SU-DHL-6 (cell line): ENCODE data around the gene PON3.
A peak's percentile ranks its signal among the peaks of the same experiment; 100 is the strongest.

Source experiments
- H2AFZ ChIP-seq: fragments of 200-600 bp; sonication (generic); 2 replicates; pipeline ENCODE4 v1.6.1; 2014; ENCODE audit warnings: low read depth, mild to moderate bottlenecking, moderate library complexity, mixed read lengths, antibody characterized with exemption, low read length; ENCODE audit not compliant: severe bottlenecking
- H3F3A ChIP-seq: fragments of 200-600 bp; shearing (Covaris generic); 2 replicates; pipeline ENCODE4 v1.6.0; 2016; ENCODE audit warnings: antibody characterized with exemption, mild to moderate bottlenecking; ENCODE audit not compliant: insufficient read depth
- H3K27ac ChIP-seq: fragments of 200-600 bp; sonication (generic); 2 replicates; pipeline ENCODE4 v1.5.1; 2016; ENCODE audit warnings: low read depth, mild to moderate bottlenecking, low read length, moderate library complexity, mixed read lengths
- H3K27me3 ChIP-seq: fragments of 200-600 bp; sonication (generic), shearing (Covaris generic); 2 replicates; pipeline ENCODE4 v1.6.0; 2014; ENCODE audit warnings: mild to moderate bottlenecking, low read length
- H3K36me3 ChIP-seq: fragments of 200-600 bp; sonication (generic); 2 replicates; pipeline ENCODE4 v1.6.1; 2014; ENCODE audit warnings: mild to moderate bottlenecking, low read length, mixed read lengths
- H3K4me2 ChIP-seq: fragments of 300-600, 200-600 bp; shearing (Covaris generic), sonication (generic); 2 replicates; pipeline ENCODE4 v1.6.0; 2014; ENCODE audit warnings: low read length, low read depth, mild to moderate bottlenecking; ENCODE audit not compliant: poor library complexity, severe bottlenecking
- H3K4me3 ChIP-seq: fragments of 200-600 bp; sonication (generic); 2 replicates; pipeline ENCODE4 v1.5.1; 2014; ENCODE audit warnings: antibody characterized with exemption, low read length, mild to moderate bottlenecking, mixed read lengths; ENCODE audit not compliant: insufficient read depth, poor library complexity, severe bottlenecking
- H3K79me2 ChIP-seq: fragments of 200-600 bp; sonication (generic); 2 replicates; pipeline ENCODE4 v1.6.1; 2014; ENCODE audit warnings: mild to moderate bottlenecking, low read length, moderate library complexity; ENCODE audit not compliant: insufficient read depth
- H3K9ac ChIP-seq: fragments of 200-600 bp; sonication (generic); 2 replicates; pipeline ENCODE4 v1.7.0; 2014; ENCODE audit warnings: mild to moderate bottlenecking, low read length
- H3K9me2 ChIP-seq: fragments of 200-600 bp; sonication (generic); replicated peaks from 2 replicates; pipeline ENCODE4 v1.6.1; 2014; ENCODE audit warnings: low read length; ENCODE audit not compliant: insufficient read depth
- H3K9me3 ChIP-seq: fragments of 200-600 bp; sonication (generic); 2 replicates; pipeline ENCODE4 v1.6.1; 2014; ENCODE audit warnings: low read length, mixed read lengths; ENCODE audit not compliant: insufficient read depth
- H4K20me1 ChIP-seq: fragments of 200-600 bp; sonication (generic); 2 replicates; pipeline ENCODE4 v1.6.1; 2014; ENCODE audit warnings: low read depth, mild to moderate bottlenecking, antibody characterized with exemption, low read length, moderate library complexity, mixed read lengths
- CTCF ChIP-seq: fragments of 200-600 bp; sonication (generic); IDR thresholded peaks from one replicate; pipeline ENCODE4 v1.5.1; 2017; ENCODE audit warnings: antibody characterized with exemption, mild to moderate bottlenecking, low read length, moderate library complexity; ENCODE audit not compliant: insufficient read depth, poor library complexity, severe bottlenecking
- EZH2phosphoT487 ChIP-seq: fragments of 200-600 bp; sonication (generic), shearing (Covaris generic); conservative IDR thresholded peaks from 2 replicates; pipeline ENCODE4 v1.6.1; 2018; ENCODE audit warnings: mild to moderate bottlenecking, antibody characterized with exemption, low read length, moderate library complexity, mixed read lengths

Gene PON3

GRCh38 chr7:95434557-95435421, 38.6 kb upstream of the PON3 start, which contains the start of gene PON2:
PON2 (minus strand) TSS chr7:95435028; CDS start chr7:95434951, 77 bp downstream.
- Histone ChIP-seq H3K27me3 (no peaks in the 10 kb centered on the region), H3K27ac (no peak within 1 kb of the TSS), H3K9ac (peak within 1 kb of the TSS; percentile 27; the same call in 1 of the 2 replicates), H3K9me2 (no peaks in the 10 kb centered on the region), H3K4me2 (peak within 1 kb of the TSS; percentile 35), H3K79me2 (no peaks in the 10 kb centered on the region), H2AFZ (peak within 1 kb of the TSS; percentile 33), H3K4me3 (peak within 1 kb of the TSS; percentile 23), H4K20me1 (no peaks in the 10 kb centered on the region), H3K36me3 (no peaks in the 10 kb centered on the region), H3K9me3 (no peaks in the 10 kb centered on the region), H3F3A (no peaks in the 10 kb centered on the region)
- TF ChIP-seq EZH2phosphoT487, result no peak
- TF ChIP-seq CTCF, result no peak

GRCh38 chr7:95433952-95434556, 37.9 kb upstream of the PON3 start:
- Histone ChIP-seq H2AFZ (no peak overlapping the region), H3K9me3 (no peaks in the 10 kb centered on the region), H3K79me2 (no peaks in the 10 kb centered on the region), H3F3A (no peaks in the 10 kb centered on the region), H3K36me3 (no peaks in the 10 kb centered on the region), H3K4me3 (no peak overlapping the region), H3K27ac (no peak overlapping the region), H3K9ac (no peak overlapping the region), H4K20me1 (no peaks in the 10 kb centered on the region), H3K9me2 (no peaks in the 10 kb centered on the region), H3K4me2 (peak overlapping the region; percentile 35), H3K27me3 (no peaks in the 10 kb centered on the region)
- TF ChIP-seq CTCF, result no peak
- no peak for TF ChIP-seq EZH2phosphoT487

- no peaks in the 10 kb centered on the region for H3K79me2 ChIP-seq
- H3K36me3 ChIP-seq, result no peaks in the 10 kb centered on the region
- no peak for TF ChIP-seq EZH2phosphoT487
- no peak for TF ChIP-seq CTCF
- H3K27me3 ChIP-seq, result no peaks in the 10 kb centered on the region
- no peak overlapping the region for H3K9ac ChIP-seq
- H3K27ac ChIP-seq, result no peak overlapping the region
- no peak overlapping the region for H3K4me2 ChIP-seq
- no peak overlapping the region for H3K4me3 ChIP-seq
- no peaks in the 10 kb centered on the region for H3F3A ChIP-seq
- no peaks in the 10 kb centered on the region for H4K20me1 ChIP-seq
- no peaks in the 10 kb centered on the region for H3K9me3 ChIP-seq
- H2AFZ ChIP-seq, result no peak overlapping the region
- H3K9me2 ChIP-seq, result no peaks in the 10 kb centered on the region
Observed at GRCh38 chr7:95433129-95433528, 37.0 kb upstream of the PON3 start.
